AG09309 (cell line): ENCODE measurements around the gene SPATS2.

Experiments
- DNase-seq: peaks from one replicate; pipeline ENCODE4 v3.0.0-alpha.2; 2010; ENCODE audit warnings: low read depth
- H3K4me3 ChIP-seq: 2 replicates; pipeline ENCODE4 v1.5.1; 2011; ENCODE audit warnings: mild to moderate bottlenecking, low read depth, low read length, moderate library complexity; ENCODE audit not compliant: control insufficient read depth
- CTCF ChIP-seq: IDR thresholded peaks from 2 replicates; pipeline ENCODE4 v1.5.1; 2011; ENCODE audit warnings: mild to moderate bottlenecking, low read depth, low read length, inconsistent platforms; ENCODE audit not compliant: insufficient read depth, control insufficient read depth; ENCODE audit errors: missing control alignments

Gene SPATS2

GRCh38 chr12:49560695-49561094, 193.4 kb downstream of the SPATS2 start:
- no peak overlapping the region for H3K4me3 ChIP-seq
- no peak for DNase-seq
- no peak for TF ChIP-seq CTCF

GRCh38 chr12:49562233-49562632, 195.0 kb downstream of the SPATS2 start:
- no peak overlapping the region for H3K4me3 ChIP-seq
- DNase-seq, result no peak
- TF ChIP-seq CTCF, result no peak

- DNase-seq, result no peak
- no peak for TF ChIP-seq CTCF
- no peak overlapping the region for H3K4me3 ChIP-seq
Measured at GRCh38 chr12:49562831-49563230, 195.6 kb downstream of the SPATS2 start.

- H3K4me3 ChIP-seq, result no peak overlapping the region
- DNase-seq, result no peak
- no peak for TF ChIP-seq CTCF
Measured at GRCh38 chr12:49563951-49564685, 196.9 kb downstream of the SPATS2 start.

GRCh38 chr12:49564686-49565405, 197.6 kb downstream of the SPATS2 start:
- no peak for DNase-seq
- no peak overlapping the region for H3K4me3 ChIP-seq
- no peak for TF ChIP-seq CTCF

- DNase-seq, result no peak
- H3K4me3 ChIP-seq, result no peak overlapping the region
- TF ChIP-seq CTCF, result no peak
Measured at GRCh38 chr12:49565406-49566265, 198.4 kb downstream of the SPATS2 start.
